GM19240 (cell line): ENCODE data around the gene TLR9.
A peak's percentile ranks its signal among the peaks of the same experiment; 100 is the strongest.

Source experiments
- DNase-seq: peaks from one replicate; pipeline ENCODE4 v3.0.0; 2011; ENCODE audit warnings: low spot score; ENCODE audit not compliant: insufficient read length

Gene TLR9

GRCh38 chr3:52233108-52233591 is 7.7 kb upstream of the TLR9 start:
- no peak for DNase-seq

GRCh38 chr3:52232279-52233107 is 7.0 kb upstream of the TLR9 start:
- no peak for DNase-seq

- DNase-seq: no peak
Observed at GRCh38 chr3:52231502-52232278, 6.2 kb upstream of the TLR9 start.

- no peak for DNase-seq
Observed at GRCh38 chr3:52230889-52231499, 5.5 kb upstream of the TLR9 start.

GRCh38 chr3:52230461-52230860 is 5.0 kb upstream of the TLR9 start:
- no peak for DNase-seq

GRCh38 chr3:52229656-52230055 is 4.2 kb upstream of the TLR9 start:
- no peak for DNase-seq

GRCh38 chr3:52228751-52229291 is 3.4 kb upstream of the TLR9 start:
- no peak for DNase-seq

GRCh38 chr3:52228266-52228665 is 2.8 kb upstream of the TLR9 start:
- DNase-seq: no peak

GRCh38 chr3:52227766-52228165 is 2.3 kb upstream of the TLR9 start:
- DNase-seq: no peak

GRCh38 chr3:52227117-52227516 is 1.7 kb upstream of the TLR9 start:
- DNase-seq: no peak

- no peak for DNase-seq
Observed at GRCh38 chr3:52226229-52226817, 878 bp upstream of the TLR9 start.

- no peak for DNase-seq
Observed at GRCh38 chr3:52223449-52224408, 1.7 kb downstream of the TLR9 start.

- no peak for DNase-seq
Observed at GRCh38 chr3:52222319-52223221, 2.9 kb downstream of the TLR9 start.

GRCh38 chr3:52221563-52222318 is 3.7 kb downstream of the TLR9 start:
- DNase-seq: no peak

- no peak for DNase-seq
Observed at GRCh38 chr3:52221141-52221562, 4.3 kb downstream of the TLR9 start.

- DNase-seq: peak; percentile 63
Observed at GRCh38 chr3:52220380-52221026, 4.9 kb downstream of the TLR9 start.

- no peak for DNase-seq
Observed at GRCh38 chr3:52218937-52219650, 6.4 kb downstream of the TLR9 start.
